Measurements from ENCODE around the gene RGS1. TPM values are rescaled to one million over a fixed set of nuclear protein-coding genes. Genes with fewer than 3 reads are reported as not detected.

Gene RGS1
- total RNA-seq, 1 donor from 2014 or later, result not detected

DNA sequence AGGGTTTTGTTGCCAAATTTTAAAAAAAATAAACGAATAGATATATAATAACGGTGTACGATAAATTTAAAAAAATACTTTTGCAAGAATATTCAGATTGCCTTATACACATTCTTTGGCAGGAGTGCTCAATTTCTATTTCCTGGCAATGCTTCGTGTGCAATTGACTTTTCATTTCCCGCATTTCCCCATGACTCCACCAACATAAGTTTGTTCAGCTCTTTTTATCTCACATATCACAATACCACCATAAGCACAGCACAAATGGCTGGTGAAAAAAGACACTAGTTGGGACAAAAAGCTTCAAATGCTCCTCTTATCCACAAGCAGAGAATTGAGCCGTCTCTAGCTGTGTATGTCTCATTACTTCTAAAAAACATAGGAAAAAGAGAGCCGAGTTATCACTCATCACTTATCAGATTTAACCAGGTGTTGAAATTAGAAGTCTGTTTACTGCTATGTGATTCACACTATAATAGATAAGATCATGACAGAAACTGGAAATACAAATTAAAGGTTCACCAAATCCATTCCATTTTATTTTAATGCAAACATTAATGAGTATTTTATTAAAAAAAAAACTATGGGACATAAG is 28.9 kb upstream of the RGS1 start:
- H3K4me3 Mint-ChIP-seq (ENCODE audit: unreplicated experiment), result no peak overlapping the region
- no peak for DNase-seq
- TF ChIP-seq, protein P1, sequence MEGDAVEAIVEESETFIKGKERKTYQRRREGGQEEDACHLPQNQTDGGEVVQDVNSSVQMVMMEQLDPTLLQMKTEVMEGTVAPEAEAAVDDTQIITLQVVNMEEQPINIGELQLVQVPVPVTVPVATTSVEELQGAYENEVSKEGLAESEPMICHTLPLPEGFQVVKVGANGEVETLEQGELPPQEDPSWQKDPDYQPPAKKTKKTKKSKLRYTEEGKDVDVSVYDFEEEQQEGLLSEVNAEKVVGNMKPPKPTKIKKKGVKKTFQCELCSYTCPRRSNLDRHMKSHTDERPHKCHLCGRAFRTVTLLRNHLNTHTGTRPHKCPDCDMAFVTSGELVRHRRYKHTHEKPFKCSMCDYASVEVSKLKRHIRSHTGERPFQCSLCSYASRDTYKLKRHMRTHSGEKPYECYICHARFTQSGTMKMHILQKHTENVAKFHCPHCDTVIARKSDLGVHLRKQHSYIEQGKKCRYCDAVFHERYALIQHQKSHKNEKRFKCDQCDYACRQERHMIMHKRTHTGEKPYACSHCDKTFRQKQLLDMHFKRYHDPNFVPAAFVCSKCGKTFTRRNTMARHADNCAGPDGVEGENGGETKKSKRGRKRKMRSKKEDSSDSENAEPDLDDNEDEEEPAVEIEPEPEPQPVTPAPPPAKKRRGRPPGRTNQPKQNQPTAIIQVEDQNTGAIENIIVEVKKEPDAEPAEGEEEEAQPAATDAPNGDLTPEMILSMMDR (IDR thresholded peaks at IDR 0.05; ENCODE audit: partially characterized antibody, unreplicated experiment), result no peak
- no peaks in the 10 kb centered on the region for H3K27me3 Mint-ChIP-seq (ENCODE audit: unreplicated experiment)
- H3K36me3 Mint-ChIP-seq (ENCODE audit: unreplicated experiment), result no peaks in the 10 kb centered on the region
- peaks cover 5% of the 10 kb centered on the region for H3K4me1 Mint-ChIP-seq (ENCODE audit: low read depth, unreplicated experiment)
- H3K9me3 Mint-ChIP-seq (ENCODE audit: unreplicated experiment), result no peaks in the 10 kb centered on the region
- no peak overlapping the region for H3K27ac Mint-ChIP-seq (ENCODE audit: unreplicated experiment)

DNA sequence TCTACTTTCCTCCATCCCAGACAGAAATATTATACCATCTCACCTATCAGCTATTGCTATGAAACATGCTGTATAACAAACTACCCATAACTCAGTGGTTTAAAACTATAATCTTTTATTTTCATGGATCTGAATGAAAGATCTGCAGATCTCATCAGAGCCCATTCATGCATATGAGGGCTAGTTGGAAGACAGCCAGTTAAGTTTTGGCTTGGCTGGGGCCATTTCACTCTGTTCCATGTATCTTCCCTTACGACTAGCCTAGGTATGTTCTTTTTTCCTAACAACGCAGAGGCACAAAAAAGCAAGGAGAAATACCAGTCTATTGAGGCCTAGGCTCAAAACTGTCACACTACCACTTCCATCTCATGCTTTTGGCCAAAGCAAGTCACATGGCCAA is 28.1 kb upstream of the RGS1 start:
- H3K27me3 Mint-ChIP-seq (ENCODE audit: unreplicated experiment), result no peaks in the 10 kb centered on the region
- peaks cover 5% of the 10 kb centered on the region for H3K4me1 Mint-ChIP-seq (ENCODE audit: low read depth, unreplicated experiment)
- no peak overlapping the region for H3K4me3 Mint-ChIP-seq (ENCODE audit: unreplicated experiment)
- no peak for DNase-seq
- H3K27ac Mint-ChIP-seq (ENCODE audit: unreplicated experiment), result no peak overlapping the region
- H3K36me3 Mint-ChIP-seq (ENCODE audit: unreplicated experiment), result no peaks in the 10 kb centered on the region
- no peaks in the 10 kb centered on the region for H3K9me3 Mint-ChIP-seq (ENCODE audit: unreplicated experiment)
- TF ChIP-seq, protein P1 (IDR thresholded peaks at IDR 0.05; ENCODE audit: partially characterized antibody, unreplicated experiment), result no peak

DNA sequence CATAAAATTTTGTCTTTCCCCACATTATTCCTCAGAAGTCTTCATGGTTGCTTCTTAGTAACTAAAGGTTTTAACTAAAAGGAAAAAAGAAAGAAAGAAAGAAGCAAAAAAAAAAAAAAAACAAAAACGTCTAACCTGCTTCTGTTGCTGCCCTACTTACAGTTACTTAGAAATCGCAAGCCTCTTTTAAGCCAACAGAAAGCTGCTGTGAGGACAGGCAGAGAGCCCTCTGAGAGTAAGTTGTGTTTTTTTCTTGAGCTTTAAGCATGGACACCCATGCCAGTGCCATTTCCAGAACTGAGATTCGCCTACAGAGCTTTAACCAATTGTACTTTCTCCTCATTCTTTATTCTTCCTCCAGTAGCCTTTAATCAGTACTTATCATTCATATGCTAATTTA is 25.6 kb upstream of the RGS1 start:
- Mint-ChIP-seq H3K9me3 (ENCODE audit: unreplicated experiment) (no peaks in the 10 kb centered on the region), H3K4me3 (ENCODE audit: unreplicated experiment) (no peak overlapping the region), H3K36me3 (ENCODE audit: unreplicated experiment) (no peaks in the 10 kb centered on the region), H3K4me1 (ENCODE audit: low read depth, unreplicated experiment) (peaks cover 5% of the 10 kb centered on the region), H3K27me3 (ENCODE audit: unreplicated experiment) (no peaks in the 10 kb centered on the region), H3K27ac (ENCODE audit: unreplicated experiment) (no peak overlapping the region)
- TF ChIP-seq, protein P1 (IDR thresholded peaks at IDR 0.05; ENCODE audit: partially characterized antibody, unreplicated experiment), result no peak
- DNase-seq, result no peak

GRCh38 chr1:192550922-192551534 is 24.5 kb upstream of the RGS1 start:
- Mint-ChIP-seq H3K9me3 (ENCODE audit: unreplicated experiment) (no peaks in the 10 kb centered on the region), H3K4me1 (ENCODE audit: low read depth, unreplicated experiment) (peaks cover 2% of the 10 kb centered on the region), H3K27ac (ENCODE audit: unreplicated experiment) (no peak overlapping the region), H3K27me3 (ENCODE audit: unreplicated experiment) (no peaks in the 10 kb centered on the region), H3K36me3 (ENCODE audit: unreplicated experiment) (no peaks in the 10 kb centered on the region), H3K4me3 (ENCODE audit: unreplicated experiment) (no peak overlapping the region)
- no peak for DNase-seq
- TF ChIP-seq, protein P1 (IDR thresholded peaks at IDR 0.05; ENCODE audit: partially characterized antibody, unreplicated experiment), result no peak

- DNase-seq, result no peak
- Mint-ChIP-seq H3K36me3 (ENCODE audit: unreplicated experiment) (no peaks in the 10 kb centered on the region), H3K27me3 (ENCODE audit: unreplicated experiment) (no peaks in the 10 kb centered on the region), H3K4me3 (ENCODE audit: unreplicated experiment) (no peak overlapping the region), H3K4me1 (ENCODE audit: low read depth, unreplicated experiment) (no peaks in the 10 kb centered on the region), H3K27ac (ENCODE audit: unreplicated experiment) (no peak overlapping the region), H3K9me3 (ENCODE audit: unreplicated experiment) (no peaks in the 10 kb centered on the region)
- TF ChIP-seq, protein P1 (IDR thresholded peaks at IDR 0.05; ENCODE audit: partially characterized antibody, unreplicated experiment), result no peak
Measured at GRCh38 chr1:192552760-192553191, 22.8 kb upstream of the RGS1 start.

Measured in glutamatergic neuron (in vitro differentiated cells).